NCI-H524 (cell line): ENCODE measurements around the gene AKT3.

Experiments used
- DNase-seq, 2 experiments: peaks; one replicate each; lab custom pipeline; 2025; lab: John Stamatoyannopoulos, UW

The AKT3 gene

DNA sequence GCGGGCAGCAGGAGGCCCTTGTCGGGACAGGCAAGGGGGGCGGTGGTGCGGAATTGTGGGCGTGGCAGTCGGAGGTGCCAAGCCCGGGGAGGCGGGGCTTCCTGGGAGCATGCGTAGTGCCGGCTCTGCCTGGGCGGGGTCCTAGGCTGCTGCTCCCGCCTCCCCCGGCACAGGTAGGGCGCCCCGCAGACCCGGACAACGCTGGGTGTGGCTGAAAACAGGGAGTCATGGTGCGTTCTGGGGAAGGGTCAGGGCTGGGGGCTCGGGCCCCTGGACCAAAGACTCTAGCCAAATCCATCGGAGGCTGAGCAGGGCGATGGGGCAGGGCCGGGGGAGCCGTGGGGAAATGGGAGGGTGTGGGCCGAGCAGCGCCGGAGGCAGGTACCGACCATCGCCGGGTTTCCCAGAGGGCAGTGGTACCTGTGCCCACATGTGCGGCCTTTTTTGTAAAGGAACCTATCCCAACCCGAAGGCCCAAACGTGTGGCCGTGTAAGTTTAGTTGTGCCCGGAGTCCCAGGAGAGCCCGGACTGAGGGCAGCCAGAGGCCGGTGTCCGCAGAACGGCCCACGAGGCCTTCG is 362.3 kb downstream of the AKT3 start:
- no peak for DNase-seq

DNA sequence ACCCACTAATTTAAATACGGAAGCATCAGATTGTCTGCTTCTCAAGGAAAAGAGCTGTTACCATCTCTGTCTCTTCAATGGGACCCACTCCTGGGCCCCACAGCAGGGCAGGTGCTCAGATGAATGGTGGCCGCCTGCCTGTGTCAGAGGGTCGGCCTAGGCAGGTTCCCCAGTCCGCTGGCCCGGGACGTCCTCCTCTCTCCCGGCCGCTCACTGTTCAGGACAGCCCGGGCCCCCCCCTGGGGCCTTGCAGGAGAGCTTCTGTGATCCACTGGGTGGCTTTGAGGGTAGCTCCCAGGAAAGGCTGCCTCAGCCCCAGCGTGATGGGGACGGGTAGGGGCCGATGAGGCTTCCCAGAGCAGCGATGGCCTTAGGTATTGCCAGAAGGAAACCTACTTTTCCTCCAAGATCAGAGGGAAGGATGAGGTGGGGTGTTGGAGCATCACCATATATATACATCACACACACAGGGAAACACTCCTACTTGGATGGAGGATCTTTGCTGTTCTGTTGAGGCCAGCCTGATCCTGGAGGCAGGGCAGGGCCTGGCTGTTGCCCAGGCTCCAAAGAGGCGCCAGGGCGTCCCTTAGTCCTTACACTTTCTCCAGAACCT is 362.9 kb downstream of the AKT3 start:
- no peak for DNase-seq

DNA sequence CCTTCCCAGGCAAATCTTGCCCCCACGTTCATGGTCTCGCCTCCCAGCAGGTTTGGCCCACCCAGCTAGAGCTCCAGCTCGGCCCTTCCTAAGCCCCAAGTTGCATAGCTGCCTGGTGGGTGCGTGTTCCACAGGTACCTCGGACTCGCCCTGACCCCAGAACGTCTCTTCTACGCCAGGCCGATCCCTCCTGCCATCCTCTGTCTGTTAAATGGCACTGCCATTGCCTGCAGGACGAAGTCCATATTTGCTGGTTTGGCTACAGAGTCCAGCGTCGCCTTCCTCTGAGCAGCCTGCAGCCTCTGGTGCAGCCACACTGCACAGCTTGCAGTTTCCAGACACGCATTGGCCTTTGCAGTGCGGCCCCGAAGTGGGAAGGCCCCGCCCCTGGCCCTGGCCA is 366.1 kb downstream of the AKT3 start:
- no peak for DNase-seq

DNA sequence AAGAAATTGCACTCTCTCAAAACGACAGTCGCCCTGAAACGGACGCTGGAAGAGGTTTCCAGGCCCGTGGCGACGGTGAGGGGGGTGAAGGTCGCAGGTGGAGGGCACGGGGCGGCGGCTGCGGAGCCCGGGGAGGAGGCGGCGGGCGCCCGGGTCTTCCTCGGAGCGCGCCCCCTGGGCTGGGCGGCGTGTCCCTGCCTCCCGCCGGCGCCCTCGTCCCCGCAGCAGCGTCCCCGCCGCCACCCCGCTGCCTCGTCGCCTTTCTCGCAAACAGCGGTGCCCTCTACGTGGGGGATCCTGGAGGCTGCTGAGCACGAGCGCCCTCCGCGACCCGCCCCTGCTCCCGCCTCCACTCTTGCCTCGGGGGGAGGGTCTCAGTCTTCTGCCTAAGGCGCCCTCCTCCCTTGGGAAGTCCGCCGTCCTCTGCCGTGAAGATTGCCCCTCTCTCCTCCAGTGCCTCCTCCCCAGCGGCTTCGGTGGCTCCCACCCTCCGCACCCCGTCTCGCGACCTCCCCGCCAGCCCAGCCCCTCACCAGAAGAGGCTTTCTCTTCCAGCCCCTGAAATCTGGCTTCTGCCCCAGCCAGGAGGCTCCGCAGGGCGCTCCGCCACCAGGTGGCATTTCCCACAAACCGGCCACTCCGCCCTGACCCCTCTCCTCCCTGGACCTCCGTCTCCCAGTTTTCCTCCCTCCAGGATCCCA is 366.8 kb downstream of the AKT3 start:
- peak in 1 of 2 experiments; percentile 65 for DNase-seq

DNA sequence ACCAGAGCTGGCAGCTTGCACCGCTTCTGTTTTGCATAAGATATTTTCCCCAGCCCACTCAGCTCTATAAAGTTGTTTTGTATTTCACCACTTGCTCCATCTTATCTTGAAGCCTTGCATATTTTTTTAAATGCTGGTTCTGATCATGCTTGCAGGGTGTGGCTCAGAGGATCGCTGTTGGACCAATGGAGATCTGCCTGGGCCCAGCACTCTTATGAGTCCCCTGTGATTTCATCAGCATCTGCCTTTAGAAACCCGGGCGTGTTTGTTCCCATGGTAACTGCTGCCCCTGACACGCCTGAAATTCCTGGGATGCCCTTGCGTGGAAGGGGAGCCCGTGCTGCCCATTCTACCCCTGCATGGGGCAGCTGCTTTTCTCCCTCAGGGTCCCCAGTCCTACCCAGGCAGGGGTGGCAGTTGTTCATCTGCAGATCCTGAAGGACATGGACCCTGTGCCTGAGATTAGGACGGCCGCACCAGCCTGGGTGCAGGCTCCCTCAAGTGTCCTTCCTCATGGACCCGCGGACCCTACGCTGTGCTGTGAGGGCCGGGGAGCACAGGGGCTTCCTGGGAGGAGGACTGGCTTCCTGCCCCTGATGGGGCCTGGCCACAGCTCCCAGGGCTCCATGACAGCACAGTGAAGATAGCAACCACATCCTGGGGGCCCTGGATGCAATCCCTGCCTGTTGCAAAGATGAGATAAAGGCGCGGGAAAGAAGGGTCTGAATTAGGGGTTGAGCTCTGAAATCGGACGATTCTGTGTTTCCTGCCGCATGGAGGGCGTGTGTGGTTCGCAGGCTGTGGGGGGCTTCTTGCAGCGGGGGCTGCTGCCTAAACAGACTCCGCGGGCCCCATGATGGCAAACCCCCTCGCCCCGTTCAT is 367.7 kb downstream of the AKT3 start:
- DNase-seq, result peak; percentile 80 to 90

DNA sequence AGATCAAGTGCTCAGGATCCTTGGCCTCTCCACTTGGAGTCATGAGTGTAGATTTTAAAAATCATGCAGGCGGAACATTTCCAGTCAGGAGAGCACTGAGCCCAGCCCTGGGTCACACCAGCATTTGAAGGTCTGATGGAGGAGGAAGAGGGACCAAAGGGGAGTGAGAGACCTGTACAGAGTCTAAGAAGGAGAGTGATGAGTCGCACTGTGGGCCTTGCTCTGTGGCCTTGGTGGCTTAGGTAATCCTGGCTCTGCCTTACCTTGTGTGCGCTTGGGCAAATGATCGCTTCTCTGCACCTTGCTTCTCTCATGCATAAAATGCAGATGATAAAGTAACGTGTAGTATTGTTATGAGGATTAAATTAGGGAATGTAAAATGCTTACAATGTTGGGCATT is 368.9 kb downstream of the AKT3 start:
- DNase-seq, result no peak

DNA sequence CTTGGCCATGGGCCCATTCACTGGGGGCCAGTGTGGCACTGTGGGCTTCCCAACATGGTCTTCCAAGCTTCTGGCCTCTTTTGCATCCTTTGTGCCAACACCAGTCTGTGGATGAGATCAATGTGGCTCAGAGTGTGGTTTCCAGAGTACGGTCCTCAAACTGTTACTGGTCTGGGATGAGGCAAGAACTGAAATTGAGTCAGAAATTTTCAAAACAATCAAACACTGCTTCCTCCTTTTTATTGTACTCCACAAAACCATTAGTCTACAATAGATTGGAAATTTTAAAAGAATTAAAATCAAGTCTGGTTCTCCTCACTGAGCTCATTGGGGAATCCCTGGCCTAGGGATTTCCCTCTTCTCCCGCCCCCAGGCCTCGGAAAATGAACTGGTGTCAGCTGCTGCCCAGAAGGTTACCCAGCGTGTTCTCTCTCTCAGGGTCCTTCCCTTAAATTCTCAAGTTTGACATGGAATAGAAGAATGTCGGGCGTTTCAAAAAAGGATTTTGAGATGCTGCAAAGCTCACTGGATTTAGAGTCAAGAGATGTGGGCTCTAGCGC is 372.2 kb downstream of the AKT3 start:
- DNase-seq, result no peak

DNA sequence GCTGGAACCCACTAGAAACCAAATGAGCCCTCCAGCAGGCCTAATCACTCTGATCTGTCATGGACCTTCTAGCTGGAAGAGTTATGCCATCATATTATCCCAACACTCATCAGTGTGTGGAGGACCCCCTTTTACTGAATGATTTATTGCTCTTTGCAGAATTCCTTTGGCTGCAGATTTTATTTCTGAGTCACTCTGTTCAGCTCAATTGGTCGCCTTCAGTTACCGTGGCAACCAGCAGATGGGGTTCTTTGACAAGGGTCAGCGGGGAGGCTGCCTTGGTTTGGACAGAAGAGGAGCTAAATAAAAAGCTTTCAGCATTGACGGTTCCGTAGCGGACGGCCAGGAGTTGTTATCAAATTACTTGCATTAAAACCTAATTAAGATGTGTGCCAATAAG is 374.1 kb downstream of the AKT3 start:
- DNase-seq, result peak; percentile 80 to 92

DNA sequence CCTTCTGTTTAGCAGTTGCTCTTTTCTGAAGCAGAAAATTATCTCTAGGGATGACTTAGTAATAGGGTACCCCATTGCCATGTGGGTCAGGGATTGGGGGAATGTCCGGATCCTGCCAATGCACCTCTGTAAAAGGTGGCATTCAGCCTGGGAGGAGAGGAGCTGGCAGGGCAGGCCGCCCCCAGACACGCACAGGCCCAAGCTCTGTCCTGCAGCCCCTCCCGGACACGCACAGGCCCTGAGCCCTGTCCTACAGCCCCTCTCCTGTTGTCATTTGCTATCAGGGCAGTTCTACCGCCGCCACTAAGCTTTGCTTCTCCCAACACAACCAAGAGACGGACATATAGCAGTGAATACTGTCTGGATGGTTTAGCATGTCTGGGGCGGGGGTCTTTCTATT is 375.1 kb downstream of the AKT3 start:
- DNase-seq, result peak in 1 of 2 experiments; percentile 35

DNA sequence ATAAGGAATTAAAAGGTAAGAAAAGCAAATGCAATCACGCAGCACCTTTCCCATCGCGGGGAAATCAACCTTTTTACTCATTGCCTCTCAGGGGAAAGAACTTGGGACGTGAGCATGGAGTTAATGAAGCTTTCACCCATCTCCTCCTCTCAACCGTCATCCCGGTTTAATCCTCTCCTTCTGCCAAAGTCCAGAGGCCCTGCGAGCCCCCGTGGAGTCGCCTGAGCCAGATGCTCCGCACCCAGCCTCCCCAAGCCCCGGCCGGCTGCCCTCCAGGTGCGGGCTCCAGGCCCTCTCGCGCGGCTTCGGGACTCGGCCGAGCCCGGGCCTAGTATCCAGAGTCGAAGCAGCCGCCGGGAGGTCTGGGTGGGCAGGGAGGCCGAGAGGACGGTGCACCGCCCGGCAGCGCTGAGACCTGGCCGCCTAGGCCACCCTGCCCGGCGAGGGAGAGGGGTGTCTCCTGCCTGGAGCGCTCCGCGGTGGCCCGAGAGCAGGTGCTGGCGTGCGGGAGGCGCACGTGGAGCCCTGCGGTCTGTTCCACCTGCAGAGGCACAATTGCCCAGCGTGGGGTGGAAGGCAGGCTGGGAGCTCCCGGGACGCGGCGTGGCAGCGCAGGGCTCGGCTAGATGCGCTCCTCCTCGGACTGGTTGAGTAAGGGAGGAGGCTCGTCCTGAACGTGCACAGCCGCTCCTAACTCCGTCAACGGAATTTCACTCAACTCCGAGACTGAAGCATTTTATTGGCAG is 375.7 kb downstream of the AKT3 start:
- DNase-seq, result peak; percentile 80 to 84

DNA sequence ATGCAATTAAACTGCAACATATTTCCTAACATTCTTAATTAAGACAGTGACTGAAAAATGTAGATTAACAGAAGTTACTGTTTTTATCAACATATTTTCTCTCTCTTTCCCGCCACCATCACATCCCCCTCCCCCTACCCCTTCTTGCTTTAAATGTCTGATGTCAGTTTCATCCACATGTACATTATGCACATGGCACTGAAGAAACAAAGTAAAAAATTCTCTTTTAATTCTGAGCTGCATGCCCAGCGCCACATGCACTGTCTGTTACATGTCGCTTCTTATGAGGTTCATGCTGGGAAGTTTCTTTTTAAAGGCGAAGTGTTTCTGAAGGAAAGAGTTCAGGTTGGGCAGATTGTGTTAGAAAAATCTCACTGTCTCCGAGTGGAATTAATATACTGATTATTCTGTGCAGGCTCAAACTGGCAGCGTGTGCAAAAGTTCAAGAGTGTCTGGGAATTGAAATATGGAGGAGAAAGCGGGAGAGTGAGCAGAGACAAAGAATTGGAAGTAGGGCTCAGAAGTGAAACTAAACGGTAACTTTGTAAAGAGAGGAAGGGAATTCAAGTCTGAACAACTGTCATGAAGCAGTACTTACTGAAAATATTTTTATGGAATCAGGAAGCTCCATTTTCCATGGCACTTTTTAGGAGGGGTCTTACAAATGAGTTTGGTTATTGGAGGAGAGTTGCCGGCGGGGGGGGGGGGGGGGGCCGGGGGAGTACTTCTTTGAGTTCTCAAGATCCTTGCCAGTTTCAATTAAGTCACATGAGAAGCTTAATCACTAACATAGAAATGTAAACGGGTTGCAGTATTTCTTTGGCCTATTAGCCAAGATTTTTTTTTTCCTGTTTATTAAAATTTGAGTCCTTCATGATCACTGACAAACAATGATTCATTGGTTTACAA is 376.6 kb downstream of the AKT3 start:
- DNase-seq, result peak in 1 of 2 experiments; percentile 60

DNA sequence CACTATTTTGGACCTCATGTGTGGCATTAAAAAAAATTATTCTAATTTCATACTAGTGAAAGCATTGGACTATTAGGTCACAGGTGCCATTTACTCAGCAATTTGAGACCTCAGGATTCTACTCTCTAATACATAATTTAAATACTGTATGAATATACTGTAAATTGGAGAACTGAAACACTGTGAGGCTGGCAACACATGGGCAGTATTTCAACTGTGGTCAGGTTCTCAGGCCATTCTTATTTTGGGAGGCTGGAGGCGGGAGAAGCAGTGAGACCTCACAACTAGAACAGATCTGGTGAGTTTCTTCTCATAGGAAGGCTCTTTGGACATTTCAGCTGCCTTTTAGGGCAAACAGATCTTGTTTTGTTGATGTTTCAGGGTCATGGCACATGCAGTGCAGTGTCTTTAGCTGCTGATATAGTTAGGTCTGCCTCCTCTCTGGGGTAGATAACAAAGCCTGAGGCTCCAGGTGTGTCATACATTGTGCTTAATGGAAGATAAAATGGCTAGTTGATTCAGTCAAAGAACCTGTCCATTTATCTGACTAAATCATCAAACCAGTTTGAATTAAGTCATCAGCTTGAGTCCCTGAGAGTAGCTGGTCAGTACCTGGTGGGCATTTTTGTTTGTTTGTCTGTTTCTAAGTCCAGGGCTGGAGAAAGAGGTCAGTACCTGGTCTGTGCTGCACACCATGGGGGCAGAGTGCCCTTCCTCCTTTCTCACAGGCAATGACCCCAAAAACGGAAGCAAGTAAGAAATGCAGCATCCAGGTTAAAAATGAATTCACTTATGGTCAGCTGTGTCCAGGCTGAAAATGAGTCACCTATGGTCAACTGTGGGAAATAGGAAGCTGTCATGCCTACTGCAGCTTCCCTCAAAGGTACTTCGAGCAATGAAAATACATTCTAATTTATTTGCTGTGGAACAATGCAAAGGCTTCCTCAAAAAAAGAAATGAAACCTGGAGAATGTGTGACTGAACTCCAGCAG is 378.0 kb downstream of the AKT3 start:
- DNase-seq, result peak in 1 of 2 experiments; percentile 41

DNA sequence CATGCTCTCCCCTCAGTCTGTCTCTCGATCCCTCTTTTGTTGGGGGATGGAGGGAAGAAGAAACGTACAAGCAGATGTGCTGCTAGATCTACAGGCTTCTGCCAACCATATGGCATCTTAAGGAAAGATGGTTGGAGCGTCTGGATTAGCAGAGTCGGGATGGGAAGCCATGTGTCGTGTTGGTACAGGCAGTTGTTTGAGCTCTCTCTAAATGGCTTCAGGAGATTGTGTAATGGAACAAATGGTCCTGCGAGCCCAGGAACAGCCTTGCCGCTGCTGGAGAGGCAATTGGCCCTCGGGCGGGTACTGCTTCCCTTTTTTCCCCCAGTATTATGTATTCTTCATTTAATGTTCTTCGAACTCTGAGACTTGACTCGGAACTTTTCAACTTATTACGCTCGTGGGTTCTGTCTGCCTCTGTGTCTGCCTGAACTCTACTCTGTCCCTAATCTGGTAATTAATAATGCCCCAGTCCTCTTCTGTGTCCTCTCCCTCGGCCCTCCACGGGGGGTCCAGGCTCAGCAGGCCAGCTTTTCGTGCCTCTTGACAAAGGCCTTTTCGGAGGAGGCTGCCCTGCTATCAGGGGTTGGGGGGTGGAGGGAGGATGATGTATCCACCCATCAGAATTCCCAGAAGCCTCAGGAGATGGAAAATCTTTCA is 378.9 kb downstream of the AKT3 start:
- DNase-seq, result peak; percentile 96 to 98

DNA sequence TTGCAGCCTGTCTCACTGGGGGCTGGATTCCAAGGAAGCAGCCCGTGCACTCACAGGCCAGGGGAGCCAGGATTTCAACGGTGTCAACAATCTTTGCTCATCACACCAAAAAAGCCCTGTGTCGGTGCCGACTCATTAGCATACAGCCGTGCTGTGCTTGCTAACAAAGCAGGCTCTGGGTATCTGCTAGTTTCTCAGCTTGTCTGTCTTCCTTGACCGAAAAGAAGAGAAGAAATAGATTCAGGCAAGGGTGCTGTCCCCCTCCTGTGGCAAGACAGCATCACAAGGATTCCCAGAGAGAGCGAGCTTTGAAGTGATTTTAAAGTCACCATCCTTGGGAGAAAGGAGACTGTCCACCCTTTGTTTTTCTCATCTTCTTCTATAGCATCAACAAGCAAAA is 379.5 kb downstream of the AKT3 start:
- peak; percentile 74 to 91 for DNase-seq

DNA sequence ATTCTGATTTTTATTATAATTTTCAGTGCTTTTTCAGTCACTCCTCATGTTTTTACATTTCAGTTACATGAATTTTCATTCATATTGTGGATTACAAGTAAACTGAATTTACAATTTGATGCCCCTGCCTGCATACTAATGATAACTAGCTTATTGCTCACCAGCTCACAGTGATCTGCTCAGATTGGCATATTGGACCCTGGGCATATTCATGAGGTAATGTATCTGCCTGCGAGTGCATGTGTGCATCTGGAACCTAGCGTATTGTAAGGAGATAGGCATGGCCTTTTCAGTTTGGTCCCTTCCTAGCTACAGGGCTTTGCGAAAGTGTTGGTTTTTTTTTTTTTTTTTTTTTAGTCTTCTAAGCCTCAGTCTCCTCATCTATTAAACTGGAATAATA is 380.5 kb downstream of the AKT3 start:
- peak; percentile 21 to 83 for DNase-seq

DNA sequence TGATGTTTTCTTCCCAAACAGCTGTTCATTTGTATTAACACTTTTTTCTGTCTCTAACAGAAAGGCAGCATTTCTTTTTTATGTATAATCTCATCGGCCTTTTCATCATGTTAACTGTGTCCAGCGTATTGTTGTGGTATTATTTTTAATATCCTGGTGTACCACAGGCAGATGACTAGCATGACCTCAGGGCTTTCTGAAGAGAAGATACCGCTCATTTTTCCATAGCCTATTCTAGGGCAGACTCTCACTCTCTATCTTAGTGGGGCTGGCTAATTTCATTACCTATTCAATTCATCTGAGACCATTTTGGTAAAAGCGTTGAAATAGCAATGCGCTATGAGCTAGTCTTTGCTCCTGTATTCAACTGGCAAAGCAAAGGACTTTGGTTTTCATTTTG is 384.3 kb downstream of the AKT3 start:
- no peak for DNase-seq

DNA sequence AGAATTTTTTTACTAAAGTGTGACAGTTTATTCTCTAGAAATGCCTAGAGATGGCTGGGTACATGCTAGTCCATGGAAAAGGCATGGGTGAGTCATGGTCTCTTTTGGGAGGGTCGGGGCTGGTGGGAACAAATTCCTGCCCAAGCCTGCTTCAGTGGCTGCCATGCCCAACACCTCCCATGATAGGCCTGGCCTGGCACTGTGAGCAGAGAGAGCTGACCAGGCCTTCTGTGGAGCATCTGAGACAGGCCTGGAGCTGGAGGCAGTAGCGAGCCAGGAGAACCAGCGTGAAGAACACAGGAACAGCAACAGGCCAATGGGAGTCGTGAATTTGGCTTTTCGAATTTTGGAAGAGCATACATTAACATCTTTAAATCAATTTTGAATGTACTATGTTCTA is 385.0 kb downstream of the AKT3 start:
- DNase-seq, result no peak

DNA sequence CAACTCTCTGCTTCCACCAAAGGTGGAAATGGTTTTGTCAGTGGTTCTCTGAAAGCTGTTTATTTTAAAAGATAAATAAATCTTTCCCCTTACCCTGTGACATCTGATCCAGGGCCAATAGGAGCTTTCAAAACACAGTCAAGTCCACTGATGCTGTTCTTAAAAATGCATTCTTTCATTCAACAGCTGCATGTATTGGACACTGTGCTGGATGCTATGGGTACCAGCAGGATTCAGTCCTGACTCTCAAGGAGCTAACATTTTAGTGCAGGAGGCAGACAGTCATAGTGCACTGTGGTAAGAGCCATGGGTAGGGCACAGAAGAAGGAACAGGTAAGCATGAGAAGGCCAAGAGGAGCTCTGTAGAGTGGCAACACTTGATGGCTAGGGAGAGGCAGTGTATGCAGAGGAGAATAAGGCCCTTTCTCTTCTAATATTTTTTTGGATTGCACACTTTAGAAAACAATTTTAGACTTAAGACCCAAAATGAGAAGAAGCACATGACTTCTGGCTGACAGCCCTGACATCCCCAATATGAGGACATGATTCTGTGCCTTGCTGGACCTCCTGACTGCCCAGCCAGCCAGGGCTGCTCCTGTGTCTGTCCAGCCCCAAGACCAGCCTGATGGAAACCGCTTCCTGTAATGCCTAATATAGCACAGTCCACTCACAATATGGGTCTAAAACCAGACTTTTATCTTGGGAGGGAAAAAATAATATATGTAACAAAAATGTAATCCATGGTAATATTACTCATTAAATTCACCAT is 386.9 kb downstream of the AKT3 start:
- DNase-seq, result no peak
